HuH-7 (cell line): ENCODE results near the gene DLG2.
"Not testable (repeated sequence)": the region's sequence is repeated elsewhere in the genome, so short reads cannot be mapped to it uniquely, and the experiment has no call there.

Experiments
- DNase-seq: peaks from one replicate; pipeline ENCODE4 v3.0.0; 2011; ENCODE audit warnings: low spot score

DLG2 gene

GRCh38 chr11:85627332-85627997 lies at the start of gene DLG2:
DLG2 (minus strand) TSS chr11:85627344.
- no peak for DNase-seq

GRCh38 chr11:85673393-85673792 lies 46.2 kb upstream of the DLG2 start:
- no peak for DNase-seq

- DNase-seq = no peak
Observed at GRCh38 chr11:85672105-85672902, 45.2 kb upstream of the DLG2 start.

GRCh38 chr11:85670949-85671663 lies 44.0 kb upstream of the DLG2 start:
- DNase-seq = not testable (repeated sequence)

- DNase-seq = no peak
Observed at GRCh38 chr11:85668157-85668556, 41.0 kb upstream of the DLG2 start.

- DNase-seq = no peak
Observed at GRCh38 chr11:85666687-85667086, 39.5 kb upstream of the DLG2 start.

GRCh38 chr11:85665733-85666132 lies 38.6 kb upstream of the DLG2 start:
- DNase-seq = no peak

- DNase-seq = peak; percentile 84
Observed at GRCh38 chr11:85664615-85665481, 37.7 kb upstream of the DLG2 start, which contains the start of gene CREBZF. CREBZF (minus strand) TSS chr11:85665129; CDS start chr11:85664875, 254 bp downstream.

GRCh38 chr11:85663753-85664614 lies 36.8 kb upstream of the DLG2 start:
- peak; percentile 46 for DNase-seq

- DNase-seq = no peak
Observed at GRCh38 chr11:85663080-85663752, 36.1 kb upstream of the DLG2 start.

- DNase-seq = no peak
Observed at GRCh38 chr11:85661972-85662664, 35.0 kb upstream of the DLG2 start.

- no peak for DNase-seq
Observed at GRCh38 chr11:85658180-85658579, 31.0 kb upstream of the DLG2 start.

GRCh38 chr11:85656777-85657176 lies 29.6 kb upstream of the DLG2 start:
- no peak for DNase-seq

GRCh38 chr11:85654343-85654742 lies 27.2 kb upstream of the DLG2 start:
- not testable (repeated sequence) for DNase-seq

- no peak for DNase-seq
Observed at GRCh38 chr11:85652786-85653447, 25.8 kb upstream of the DLG2 start.

GRCh38 chr11:85651118-85651517 lies 24.0 kb upstream of the DLG2 start:
- no peak for DNase-seq

GRCh38 chr11:85647604-85648299 lies 20.6 kb upstream of the DLG2 start, which contains the start of gene TMEM126A:
TMEM126A (plus strand) TSS chr11:85647967; CDS start chr11:85650256, 2,289 bp downstream.
- peak; percentile 76 for DNase-seq

GRCh38 chr11:85647078-85647477 lies 19.9 kb upstream of the DLG2 start:
- no peak for DNase-seq
